H1 (cell line): ENCODE measurements around the gene RGS9. TPM values are rescaled to one million over a fixed set of nuclear protein-coding genes. Genes with fewer than 3 reads are reported as not detected.

Source experiments
- BCL11A ChIP-seq, 2 experiments: IDR thresholded peaks; one replicate each; pipeline ENCODE4 v1.6.1; 2011; ENCODE audit warnings: low read depth in 2 of 2, low read length in 2 of 2, mild to moderate bottlenecking in 2 of 2
- CBX8 ChIP-seq: fragments of 300-800, 300-1000 bp; sonication (generic); IDR thresholded peaks from 2 replicates; pipeline ENCODE4 v1.7.1; 2016; ENCODE audit warnings: low read depth, low read length, borderline replicate concordance
- CEBPB ChIP-seq: IDR thresholded peaks from 2 replicates; pipeline ENCODE4 v1.6.1; 2012; ENCODE audit warnings: low read depth, low read length
- CHD2 ChIP-seq: IDR thresholded peaks from 2 replicates; pipeline ENCODE4 v1.6.1; 2012; ENCODE audit warnings: low read length, improper control_type of control experiment
- CREB1 ChIP-seq: IDR thresholded peaks from 2 replicates; pipeline ENCODE4 v1.6.1; 2012; ENCODE audit warnings: inconsistent platforms
- EGR1 ChIP-seq: IDR thresholded peaks from 2 replicates; pipeline ENCODE4 v1.6.1; 2011; ENCODE audit warnings: low read depth, low read length, borderline replicate concordance
- EZH2 ChIP-seq: fragments of 200-600 bp; sonication (generic); IDR thresholded peaks from 2 replicates; pipeline ENCODE4 v1.7.1; 2012; ENCODE audit warnings: low read depth, mild to moderate bottlenecking, moderate library complexity, low read length, inconsistent platforms; ENCODE audit not compliant: severe bottlenecking
- GTF2F1 ChIP-seq: IDR thresholded peaks from 2 replicates; pipeline ENCODE4 v1.6.1; 2012; ENCODE audit warnings: low read depth, low read length, improper control_type of control experiment, borderline replicate concordance
- KDM1A ChIP-seq: fragments of 200-600, 300-600 bp; sonication (generic); IDR thresholded peaks from 2 replicates; pipeline ENCODE4 v1.7.1; 2016; ENCODE audit warnings: mild to moderate bottlenecking, low read length, borderline replicate concordance
- PHF8 ChIP-seq: fragments of 200-600 bp; sonication (generic); conservative IDR thresholded peaks from 2 replicates; pipeline ENCODE4 v1.7.1; 2012; ENCODE audit warnings: low read depth, mild to moderate bottlenecking, inconsistent platforms, low read length, moderate library complexity
- POLR2A ChIP-seq, 2 experiments: IDR thresholded peaks; 1 replicate in 1 of 2; 2 replicates in 1 of 2; pipeline ENCODE4 v1.6.1; 2011; ENCODE audit warnings: low read depth in 2 of 2, low read length in 2 of 2, mild to moderate bottlenecking in 2 of 2; ENCODE audit errors: control extremely low read depth in 1 of 2
- POU5F1 ChIP-seq: IDR thresholded peaks from 2 replicates; pipeline ENCODE4 v1.6.1; 2011; ENCODE audit warnings: low read depth, mild to moderate bottlenecking, low read length, moderate library complexity
- RAD21 ChIP-seq, 2 experiments: IDR thresholded peaks in 1 of 2; conservative IDR thresholded peaks in 1 of 2; 2 replicates each; pipeline ENCODE4 v1.6.1; 2011; ENCODE audit warnings: low read depth in 2 of 2, low read length in 2 of 2, improper control_type of control experiment in 1 of 2, inconsistent platforms in 1 of 2, mild to moderate bottlenecking in 1 of 2, moderate library complexity in 1 of 2
- RNF2 ChIP-seq: fragments of 200-900, 300-1000 bp; sonication (generic); IDR thresholded peaks from 2 replicates; pipeline ENCODE4 v1.7.1; 2016; ENCODE audit warnings: borderline replicate concordance, low read depth, mild to moderate bottlenecking, antibody characterized with exemption, low read length; ENCODE audit not compliant: poor library complexity, severe bottlenecking; ENCODE audit errors: missing control alignments
- RXRA ChIP-seq: IDR thresholded peaks from 2 replicates; pipeline ENCODE4 v1.6.1; 2011; ENCODE audit warnings: low read depth, mild to moderate bottlenecking, low read length, moderate library complexity; ENCODE audit not compliant: insufficient read depth
- SIN3A ChIP-seq, 2 experiments: IDR thresholded peaks in 1 of 2; conservative IDR thresholded peaks in 1 of 2; 2 replicates each; pipeline ENCODE4 v1.6.1; 2011 to 2012; ENCODE audit warnings: low read length in 2 of 2, improper control_type of control experiment in 1 of 2, low read depth in 1 of 2, mild to moderate bottlenecking in 1 of 2
- SIRT6 ChIP-seq: IDR thresholded peaks from one replicate; pipeline ENCODE4 v1.7.1; 2012; ENCODE audit warnings: low read length, inconsistent platforms
- SP2 ChIP-seq: IDR thresholded peaks from 2 replicates; pipeline ENCODE4 v1.6.1; 2012; ENCODE audit warnings: mild to moderate bottlenecking, low read length, inconsistent platforms
- SUZ12 ChIP-seq: fragments of 200-600 bp; sonication (generic); IDR thresholded peaks from 2 replicates; pipeline ENCODE4 v1.6.1; 2012; ENCODE audit warnings: mild to moderate bottlenecking, inconsistent platforms, low read length, moderate library complexity, mixed read lengths
- TAF7 ChIP-seq: optimal IDR thresholded peaks from 2 replicates; pipeline ENCODE3; 2011; ENCODE audit warnings: low read depth, mild to moderate bottlenecking, inconsistent platforms, low read length, moderate library complexity, borderline replicate concordance
- USF2 ChIP-seq: IDR thresholded peaks from 2 replicates; pipeline ENCODE4 v1.6.1; 2011; ENCODE audit warnings: low read length, improper control_type of control experiment
- YY1 ChIP-seq: IDR thresholded peaks from 2 replicates; pipeline ENCODE4 v1.6.1; 2011; ENCODE audit warnings: low read depth, mild to moderate bottlenecking, low read length
- polyA plus RNA-seq, 7 experiments: library from polyadenylated mRNA; depleted of rRNA in 3 of 7; stranded (reverse) in 5 of 7; unstranded in 2 of 7; fragments of >200 nt in 5 of 7; fragments of 200-250 nt in 2 of 7; gene quantifications; 1 replicate in 5 of 7; 2 replicates in 1 of 7; 4 replicates in 1 of 7; pipeline versions ENCODE4 v1.2.1 to v1.2.3, GENCODE V29; 2011 to 2013; ENCODE audit warnings: missing spikeins in 2 of 7, mixed read lengths in 2 of 7
- total RNA-seq: library from RNA; stranded (reverse); fragmentation: NEBNext Ultra II Directional; extraction: Animal tissue kit (Norgen Biotek cat#: 25700); gene quantifications from 2 replicates; pipeline ENCODE4 v1.2.1, GENCODE V29; 2021

RGS9 gene
- total and polyA plus RNA-seq, 2 of the 8 experiments (the other 6 are each of a cell fraction or from before 2014, with no cell fraction given) = 8.9 to 20.5 TPM

DNA sequence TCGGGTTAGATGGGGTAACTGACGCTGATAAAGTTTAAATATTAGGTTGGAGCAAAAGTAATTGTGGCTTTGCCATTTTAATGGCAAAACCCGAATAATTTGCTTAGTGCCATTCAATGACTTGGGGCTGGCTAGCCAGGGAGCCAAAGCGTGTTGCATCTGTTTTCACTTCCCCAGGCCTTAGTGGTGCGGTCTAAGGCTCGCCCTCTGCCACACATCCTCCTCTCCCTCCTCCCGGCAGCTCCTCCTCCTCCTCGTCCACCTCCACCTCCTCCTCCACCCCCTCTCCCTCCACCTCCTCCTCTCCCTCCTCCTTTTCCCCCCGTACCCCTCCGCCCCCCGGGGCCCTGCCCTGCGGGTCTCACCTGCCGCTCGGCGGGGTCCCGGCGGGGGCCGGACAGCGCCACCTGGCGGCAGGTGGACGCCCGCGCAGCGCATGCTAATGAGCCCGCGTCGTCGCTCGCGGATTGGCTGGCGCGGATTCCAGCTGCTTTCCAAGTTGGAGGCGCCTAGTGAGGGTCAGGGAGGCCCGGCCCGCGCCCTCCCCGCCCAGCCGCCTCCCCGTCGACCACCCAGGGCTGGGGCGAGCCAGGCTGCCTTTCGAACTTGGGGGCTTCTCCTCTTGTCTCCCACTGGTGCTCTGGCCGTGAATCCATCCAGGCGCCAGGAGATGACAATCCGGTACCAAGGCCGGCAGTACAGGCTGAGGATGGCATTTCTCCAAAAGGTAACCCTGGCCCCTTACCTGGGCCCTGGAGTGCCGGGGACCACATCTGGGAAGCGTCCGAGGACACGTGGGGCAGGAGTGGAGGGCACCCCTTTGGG lies 36.6 kb upstream of the RGS9 start (continued):
- peak; percentile 70 for TF ChIP-seq CREB1
- TF ChIP-seq PHF8 = peak; percentile 55; the same call in 1 of the 2 replicates
- TF ChIP-seq GTF2F1 = no peak
- no peak for TF ChIP-seq USF2
- TF ChIP-seq POLR2A (IDR thresholded peaks at IDR 0.05; ENCODE audit: control extremely low read depth in 1 of 2, low read depth in 2 of 2, low read length in 2 of 2) = peak in 1 of 2 experiments; percentile 19; a peak in 1 of 3 replicates
- 0 out of 2 replicates have a peak, but pooled peaks have one; percentile 61 for TF ChIP-seq RXRA
- TF ChIP-seq SUZ12 = no peak
- TF ChIP-seq BCL11A (IDR thresholded peaks at IDR 0.05; ENCODE audit: low read depth in 2 of 2, low read length in 2 of 2) = no peak
- TF ChIP-seq CEBPB = no peak
- TF ChIP-seq SIRT6 = no peak
- peak; percentile 55 to 78 for TF ChIP-seq RAD21 (IDR thresholded peaks at IDR 0.05 in 1 of 2, conservative IDR thresholded peaks at IDR 0.05 in 1 of 2; ENCODE audit: low read depth in 2 of 2, low read length in 2 of 2)
- peak; percentile 65 for TF ChIP-seq TAF7
- TF ChIP-seq CHD2 = no peak
- TF ChIP-seq SIN3A (conservative IDR thresholded peaks at IDR 0.05 in 1 of 2, IDR thresholded peaks at IDR 0.05 in 1 of 2; ENCODE audit: low read depth in 1 of 2, low read length in 2 of 2) = no peak; a peak in 1 of 4 replicates
- TF ChIP-seq POU5F1 = 0 out of 2 replicates have a peak, but pooled peaks have one; percentile 36
- TF ChIP-seq KDM1A = 0 out of 2 replicates have a peak, but pooled peaks have one; percentile 37
- TF ChIP-seq RNF2 = no peak
- peak; percentile 62; the same call in 1 of the 2 replicates for TF ChIP-seq EGR1
- 0 out of 2 replicates have a peak, but pooled peaks have one; percentile 43 for TF ChIP-seq YY1
- no peak for TF ChIP-seq EZH2
- no peak for TF ChIP-seq SP2
- no peak for TF ChIP-seq CBX8
